ENCODE data around the gene NTRK1. TPM values are rescaled to one million over a fixed set of nuclear protein-coding genes. Genes with fewer than 3 reads are reported as not detected.

The NTRK1 gene
- total and polyA plus RNA-seq, 2 of the 4 experiments (the other 2 are of a cell fraction): not detected

GRCh38 chr1:156838972-156839371 is 21.7 kb upstream of the NTRK1 start:
- Histone ChIP-seq H3K23ac (ENCODE audit: low read depth, low read length) (no peak overlapping the region), H3K9me1 (ENCODE audit: insufficient read depth, low read length) (no peaks in the 10 kb centered on the region), H3K9ac (ENCODE audit: low read depth, low read length) (no peak overlapping the region), H3K4me2 (ENCODE audit: low read depth, low read length) (no peak overlapping the region), H3K27me3 (ENCODE audit: control insufficient read depth, insufficient read depth, low read length) (peaks cover 82% of the 10 kb centered on the region), H4K8ac (ENCODE audit: low read depth in 2 of 2, low read length in 2 of 2) (no peak overlapping the region), H4K5ac (ENCODE audit: low read depth, low read length) (no peak overlapping the region), H2AFZ (replicated peaks; ENCODE audit: low read length, poor library complexity) (peak overlapping the region; percentile 47), H3K18ac (ENCODE audit: low read depth, low read length) (no peak overlapping the region), H2BK120ac (ENCODE audit: low read depth, low read length) (no peak overlapping the region), H3K56ac (ENCODE audit: extremely low read depth, insufficient read depth, low read length) (no peak overlapping the region), H2BK15ac (ENCODE audit: low read depth, low read length) (no peak overlapping the region), H3K27ac (ENCODE audit: insufficient read depth, low read length) (no peak overlapping the region), H4K20me1 (ENCODE audit: insufficient read depth, low read length) (no peaks in the 10 kb centered on the region; the same call in none of the 2 replicates), H3K36me3 (ENCODE audit: control insufficient read depth, insufficient read depth, low read length) (no peaks in the 10 kb centered on the region), H4K91ac (ENCODE audit: insufficient read depth, low read depth, low read length) (no peak overlapping the region), H2AK5ac (ENCODE audit: low read depth, low read length) (no peak overlapping the region), H3K4ac (ENCODE audit: low read depth, low read length) (no peak overlapping the region), H3K14ac (replicated peaks; ENCODE audit: low read depth, low read length) (no peak overlapping the region), H2BK20ac (ENCODE audit: low read depth, low read length) (no peak overlapping the region), H2BK5ac (ENCODE audit: low read depth, low read length, poor library complexity, severe bottlenecking) (no peak overlapping the region), H3K79me1 (ENCODE audit: low read depth in 1 of 2, low read length in 2 of 2) (no peaks in the 10 kb centered on the region), H3K4me3 (ENCODE audit: insufficient read depth, low read depth, low read length) (no peak overlapping the region), H3K9me3 (ENCODE audit: control insufficient read depth, insufficient read depth, low read length) (no peaks in the 10 kb centered on the region; the same call in 1 of the 2 replicates), H3K4me1 (ENCODE audit: control insufficient read depth, insufficient read depth, low read length) (no peaks in the 10 kb centered on the region), H2AK9ac (replicated peaks; ENCODE audit: low read depth, low read length, poor library complexity) (peak overlapping the region; percentile 46)
- POLR2A ChIA-PET (ENCODE audit: unreplicated experiment): no interaction called here
- TF ChIP-seq BHLHE40 (IDR thresholded peaks at IDR 0.05; ENCODE audit: low read depth, low read length): no peak
- peak; percentile 37; the same call in 1 of the 2 replicates for TF ChIP-seq MAZ (IDR thresholded peaks at IDR 0.05; ENCODE audit: borderline replicate concordance, low read depth, low read length)
- peak; percentile 75 for TF ChIP-seq CTCF (conservative IDR thresholded peaks at IDR 0.05; ENCODE audit: low read depth, low read length)
- TF ChIP-seq CEBPB (IDR thresholded peaks at IDR 0.05; ENCODE audit: low read depth, low read length): no peak
- TF ChIP-seq NFE2L2 (IDR thresholded peaks at IDR 0.05; ENCODE audit: low read depth, low read length): no peak
- no peak for TF ChIP-seq CHD1 (IDR thresholded peaks at IDR 0.05; ENCODE audit: low read depth, low read length)
- TF ChIP-seq RCOR1 (IDR thresholded peaks at IDR 0.05; ENCODE audit: insufficient replicate concordance, low read length): no peak
- no peak for TF ChIP-seq RFX5 (IDR thresholded peaks at IDR 0.05; ENCODE audit: low read depth, low read length)
- peak; percentile 57 for TF ChIP-seq SMC3 (IDR thresholded peaks at IDR 0.05; ENCODE audit: low read depth, low read length)
- no peak for TF ChIP-seq USF2 (IDR thresholded peaks at IDR 0.05; ENCODE audit: low read depth, low read length)
- TF ChIP-seq FOS (IDR thresholded peaks at IDR 0.05; ENCODE audit: low read depth, low read length): no peak
- TF ChIP-seq MAFK (IDR thresholded peaks at IDR 0.05; ENCODE audit: low read depth, low read length): no peak
- peak; percentile 73 for TF ChIP-seq RAD21 (IDR thresholded peaks at IDR 0.05; ENCODE audit: low read length)
- no peak for TF ChIP-seq MXI1 (IDR thresholded peaks at IDR 0.05; ENCODE audit: borderline replicate concordance, low read depth, low read length)
- in situ Hi-C loops (cut with MboI; ENCODE audit: low sequenced_read_pairs): no loop called here
- WGBS, 2 experiments (ENCODE audit: extremely low coverage in 2 of 2, insufficient read length in 1 of 2): 0% methylated on average over 3 of the region's 7 CpGs; no CpG with 5 or more reads in 1 of the 2 experiments
- no TSS peak for BruUV-seq (replicated peaks)
- CTCF ChIA-PET: interaction anchor here (0.6 to 3.7 kb wide), 15 partner anchors 9 to 149 kb away, joined by 3 to 26 read pairs (median 3); partner anchors contain the start of genes INSRR and NTRK1
- dilution Hi-C loops (cut with HindIII; ENCODE audit: low sequenced_read_pairs, unreplicated experiment): no loop called here
- ATAC-seq (ENCODE audit: low read depth) (peak; percentile 87), DNase-seq (no peak)
- intact Hi-C loops (cut with micrococcal nuclease): loop anchor here (1.0 kb wide), 1 partner anchor 51 kb away; no protein-coding TSS in a partner anchor
